ENCODE results near the gene MYO15B. TPM values are rescaled to one million over a fixed set of nuclear protein-coding genes. Genes with fewer than 3 reads are reported as not detected.

MYO15B gene
- total and polyA plus RNA-seq, 2 of the 13 experiments (the other 11 are each of a cell fraction or from before 2014, with no cell fraction given), result 2.8 to 8.1 TPM

- TF ChIP-seq ZNF75D (CRISPR knock-in tag; IDR thresholded peaks at IDR 0.05; ENCODE audit: borderline replicate concordance), result no peak
- no peak for TF ChIP-seq ZNF143 (CRISPR knock-in tag; IDR thresholded peaks at IDR 0.05)
- no peak for TF ChIP-seq FIP1L1 (IDR thresholded peaks at IDR 0.05; ENCODE audit: borderline replicate concordance, insufficient read depth, low read depth, low read length)
- no peak for TF ChIP-seq ISX (CRISPR knock-in tag; conservative IDR thresholded peaks at IDR 0.05)
- 0 out of 2 replicates have a peak, but pooled peaks have one; percentile 28 for TF ChIP-seq ZZZ3 (CRISPR knock-in tag; IDR thresholded peaks at IDR 0.05; ENCODE audit: borderline replicate concordance)
- TF ChIP-seq PATZ1 (CRISPR knock-in tag; IDR thresholded peaks at IDR 0.05), result peak; percentile 69
- TF ChIP-seq, protein P1, sequence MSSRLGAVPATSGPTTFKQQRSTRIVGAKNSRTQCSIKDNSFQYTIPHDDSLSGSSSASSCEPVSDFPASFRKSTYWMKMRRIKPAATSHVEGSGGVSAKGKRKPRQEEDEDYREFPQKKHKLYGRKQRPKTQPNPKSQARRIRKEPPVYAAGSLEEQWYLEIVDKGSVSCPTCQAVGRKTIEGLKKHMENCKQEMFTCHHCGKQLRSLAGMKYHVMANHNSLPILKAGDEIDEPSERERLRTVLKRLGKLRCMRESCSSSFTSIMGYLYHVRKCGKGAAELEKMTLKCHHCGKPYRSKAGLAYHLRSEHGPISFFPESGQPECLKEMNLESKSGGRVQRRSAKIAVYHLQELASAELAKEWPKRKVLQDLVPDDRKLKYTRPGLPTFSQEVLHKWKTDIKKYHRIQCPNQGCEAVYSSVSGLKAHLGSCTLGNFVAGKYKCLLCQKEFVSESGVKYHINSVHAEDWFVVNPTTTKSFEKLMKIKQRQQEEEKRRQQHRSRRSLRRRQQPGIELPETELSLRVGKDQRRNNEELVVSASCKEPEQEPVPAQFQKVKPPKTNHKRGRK (CRISPR knock-in tag; IDR thresholded peaks at IDR 0.05), result no peak
- TF ChIP-seq PCBP1 (IDR thresholded peaks at IDR 0.05; ENCODE audit: borderline replicate concordance, low read depth, low read length), result 0 out of 2 replicates have a peak, but pooled peaks have one; percentile 29
- TF ChIP-seq ZSCAN9 (CRISPR knock-in tag; IDR thresholded peaks at IDR 0.05; ENCODE audit: borderline replicate concordance), result no peak
- TF ChIP-seq DNMT1 (CRISPR knock-in tag; IDR thresholded peaks at IDR 0.05), result no peak
- no peak for TF ChIP-seq ZNF124 (CRISPR knock-in tag; IDR thresholded peaks at IDR 0.05)
- TF ChIP-seq PAF1 (CRISPR knock-in tag; IDR thresholded peaks at IDR 0.05), result no peak
- TF ChIP-seq PLRG1 (conservative IDR thresholded peaks at IDR 0.05), result no peak
- no peak for TF ChIP-seq ZNF713 (CRISPR knock-in tag; IDR thresholded peaks at IDR 0.05)
- no peak for TF ChIP-seq ZFP36L2 (CRISPR knock-in tag; IDR thresholded peaks at IDR 0.05)
- TF ChIP-seq, protein P2, sequence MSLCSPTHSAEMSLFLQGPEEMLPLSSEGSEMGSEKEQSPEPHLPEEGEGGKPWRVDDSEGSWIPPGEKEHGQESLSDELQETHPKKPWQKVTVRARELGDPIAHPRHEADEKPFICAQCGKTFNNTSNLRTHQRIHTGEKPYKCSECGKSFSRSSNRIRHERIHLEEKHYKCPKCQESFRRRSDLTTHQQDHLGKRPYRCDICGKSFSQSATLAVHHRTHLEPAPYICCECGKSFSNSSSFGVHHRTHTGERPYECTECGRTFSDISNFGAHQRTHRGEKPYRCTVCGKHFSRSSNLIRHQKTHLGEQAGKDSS (CRISPR knock-in tag; IDR thresholded peaks at IDR 0.05; ENCODE audit: borderline replicate concordance, low read depth), result 0 out of 2 replicates have a peak, but pooled peaks have one; percentile 18
- TF ChIP-seq, protein P3, sequence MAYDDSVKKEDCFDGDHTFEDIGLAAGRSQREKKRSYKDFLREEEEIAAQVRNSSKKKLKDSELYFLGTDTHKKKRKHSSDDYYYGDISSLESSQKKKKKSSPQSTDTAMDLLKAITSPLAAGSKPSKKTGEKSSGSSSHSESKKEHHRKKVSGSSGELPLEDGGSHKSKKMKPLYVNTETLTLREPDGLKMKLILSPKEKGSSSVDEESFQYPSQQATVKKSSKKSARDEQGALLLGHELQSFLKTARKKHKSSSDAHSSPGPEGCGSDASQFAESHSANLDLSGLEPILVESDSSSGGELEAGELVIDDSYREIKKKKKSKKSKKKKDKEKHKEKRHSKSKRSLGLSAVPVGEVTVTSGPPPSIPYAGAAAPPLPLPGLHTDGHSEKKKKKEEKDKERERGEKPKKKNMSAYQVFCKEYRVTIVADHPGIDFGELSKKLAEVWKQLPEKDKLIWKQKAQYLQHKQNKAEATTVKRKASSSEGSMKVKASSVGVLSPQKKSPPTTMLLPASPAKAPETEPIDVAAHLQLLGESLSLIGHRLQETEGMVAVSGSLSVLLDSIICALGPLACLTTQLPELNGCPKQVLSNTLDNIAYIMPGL (CRISPR knock-in tag; IDR thresholded peaks at IDR 0.05; ENCODE audit: borderline replicate concordance in 1 of 2, low read depth in 1 of 2), result 0 out of 4 replicates have a peak, but pooled peaks have one; percentile 33 to 57
- no peak for TF ChIP-seq SCMH1 (CRISPR knock-in tag; IDR thresholded peaks at IDR 0.05; ENCODE audit: borderline replicate concordance)
- TF ChIP-seq ZNF292 (CRISPR knock-in tag; IDR thresholded peaks at IDR 0.05; ENCODE audit: borderline replicate concordance, low read depth), result no peak
- TF ChIP-seq, protein P4, sequence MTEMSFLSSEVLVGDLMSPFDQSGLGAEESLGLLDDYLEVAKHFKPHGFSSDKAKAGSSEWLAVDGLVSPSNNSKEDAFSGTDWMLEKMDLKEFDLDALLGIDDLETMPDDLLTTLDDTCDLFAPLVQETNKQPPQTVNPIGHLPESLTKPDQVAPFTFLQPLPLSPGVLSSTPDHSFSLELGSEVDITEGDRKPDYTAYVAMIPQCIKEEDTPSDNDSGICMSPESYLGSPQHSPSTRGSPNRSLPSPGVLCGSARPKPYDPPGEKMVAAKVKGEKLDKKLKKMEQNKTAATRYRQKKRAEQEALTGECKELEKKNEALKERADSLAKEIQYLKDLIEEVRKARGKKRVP (CRISPR knock-in tag; IDR thresholded peaks at IDR 0.05), result no peak
- no peak for TF ChIP-seq ZSCAN25 (CRISPR knock-in tag; IDR thresholded peaks at IDR 0.05)
- TF ChIP-seq ZNF263 (CRISPR knock-in tag; IDR thresholded peaks at IDR 0.05), result 0 out of 2 replicates have a peak, but pooled peaks have one; percentile 26
- TF ChIP-seq ZNF768 (CRISPR knock-in tag; IDR thresholded peaks at IDR 0.05), result 0 out of 2 replicates have a peak, but pooled peaks have one; percentile 15
These were observed 38.4 kb downstream of the MYO15B start (continued) for GRCh38 chr17:75625813-75626486.

All from HepG2 (cell line).